ENCODE data around the gene IFT80. TPM values are rescaled to one million over a fixed set of nuclear protein-coding genes. Genes with fewer than 3 reads are reported as not detected.

The IFT80 gene
- total and polyA plus RNA-seq, 2 of the 4 experiments (the other 2 are of a cell fraction), result 15.2 to 16.8 TPM

Small RNA genes lying within 50 kb of the gene (microRNA-seq; reads per million reads assigned to microRNA genes)
- gene MIR15B (ENCODE audit: insufficient read depth in 1 of 2, insufficient read length in 1 of 2, unreplicated experiment in 1 of 2) (1,013 to 1,943 reads per million in 2 experiments), gene MIR16-2 (ENCODE audit: insufficient read depth in 1 of 2, insufficient read length in 1 of 2, unreplicated experiment in 1 of 2) (145 to 270 reads per million in 2 experiments)

Small RNA genes lying within 50 kb of the gene (small RNA-seq; reads per million reads assigned to genes)
- gene MIR15B (136 to 35,639 (median 4,823) reads per million in 5 experiments), gene MIR16-2 (2.6 to 259 (median 127) reads per million in 5 experiments)

Other genes starting within 250 kb of the IFT80 start
- gene C3orf80, start 173.8 kb downstream of the IFT80 start, total RNA-seq (2012; rRNA removed), result not detected in 2 replicates
- gene C3orf80, start 173.8 kb downstream of the IFT80 start, polyA plus RNA-seq (2012; rRNA removed), result not detected in 2 replicates
- gene SMC4, start 425 bp upstream of the IFT80 start, total RNA-seq (2012; rRNA removed), result 48.8 and 77.8 TPM in 2 replicates
- 38.2 and 50.1 TPM in 2 replicates for gene SMC4, start 425 bp upstream of the IFT80 start, polyA plus RNA-seq (2012; rRNA removed)
- 65.4 and 68.3 TPM in 2 replicates for gene TRIM59, start 50.6 kb upstream of the IFT80 start, total RNA-seq (2012; rRNA removed)
- 5.3 and 8.0 TPM in 2 replicates for gene TRIM59, start 50.6 kb upstream of the IFT80 start, polyA plus RNA-seq (2012; rRNA removed)
- 46.1 and 57.8 TPM in 2 replicates for gene KPNA4, start 166.3 kb upstream of the IFT80 start, total RNA-seq (2012; rRNA removed)
- 11.0 and 12.9 TPM in 2 replicates for gene KPNA4, start 166.3 kb upstream of the IFT80 start, polyA plus RNA-seq (2012; rRNA removed)